Stromal cell of bone marrow (primary cell): ENCODE results near the gene SLCO3A1.

ENCODE experiments used
- DNase-seq: peaks from one replicate; pipeline ENCODE4 v3.0.0-alpha.2; 2012; ENCODE audit warnings: low read depth

The SLCO3A1 gene

DNA sequence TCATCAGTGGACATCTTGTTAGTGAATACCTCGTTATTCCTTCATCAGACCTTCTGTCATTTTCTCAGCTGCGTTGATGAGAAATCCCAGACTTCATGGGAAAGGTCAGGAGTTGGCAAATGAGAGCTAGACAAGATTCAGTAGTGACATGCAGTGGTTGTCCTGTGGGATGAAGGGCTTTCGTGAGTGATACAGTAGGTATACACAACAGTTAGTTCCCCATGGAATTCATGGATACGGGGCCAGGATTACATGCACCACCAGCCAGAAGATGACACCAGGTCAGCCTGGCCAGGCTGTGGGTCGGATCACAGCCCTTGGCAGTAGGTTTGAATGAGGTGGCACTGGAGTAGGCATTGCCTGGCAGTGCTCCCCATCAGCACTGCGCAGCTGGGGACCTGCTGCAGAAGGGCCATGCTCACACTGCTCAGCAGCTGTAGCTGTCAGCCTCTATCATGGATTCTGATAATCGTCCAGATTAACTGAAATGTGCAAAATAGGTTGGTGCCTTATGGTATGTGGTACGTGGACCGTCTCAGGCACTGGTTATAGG, 150.1 kb downstream of the SLCO3A1 start:
- DNase-seq, result no peak

DNA sequence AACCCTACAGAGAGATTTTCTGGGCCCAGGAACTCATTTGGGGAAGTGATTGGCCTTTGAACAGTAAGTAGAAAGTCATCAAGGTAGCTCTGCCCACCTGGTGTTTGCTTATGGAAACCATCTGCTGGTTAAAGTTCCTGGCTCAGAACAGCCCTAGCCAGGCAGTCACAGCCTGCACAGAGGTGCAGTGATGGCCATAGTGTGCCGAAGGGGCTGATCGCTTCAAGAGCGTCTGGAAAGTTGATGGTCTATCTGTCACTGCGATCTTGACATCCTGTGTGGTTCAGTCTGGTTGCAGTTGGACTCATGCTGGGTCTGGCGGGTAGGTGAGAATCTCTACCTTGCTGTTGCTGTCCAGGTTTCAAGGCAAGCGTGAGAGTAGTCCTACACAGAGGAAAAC, 151.6 kb downstream of the SLCO3A1 start:
- DNase-seq, result no peak

DNA sequence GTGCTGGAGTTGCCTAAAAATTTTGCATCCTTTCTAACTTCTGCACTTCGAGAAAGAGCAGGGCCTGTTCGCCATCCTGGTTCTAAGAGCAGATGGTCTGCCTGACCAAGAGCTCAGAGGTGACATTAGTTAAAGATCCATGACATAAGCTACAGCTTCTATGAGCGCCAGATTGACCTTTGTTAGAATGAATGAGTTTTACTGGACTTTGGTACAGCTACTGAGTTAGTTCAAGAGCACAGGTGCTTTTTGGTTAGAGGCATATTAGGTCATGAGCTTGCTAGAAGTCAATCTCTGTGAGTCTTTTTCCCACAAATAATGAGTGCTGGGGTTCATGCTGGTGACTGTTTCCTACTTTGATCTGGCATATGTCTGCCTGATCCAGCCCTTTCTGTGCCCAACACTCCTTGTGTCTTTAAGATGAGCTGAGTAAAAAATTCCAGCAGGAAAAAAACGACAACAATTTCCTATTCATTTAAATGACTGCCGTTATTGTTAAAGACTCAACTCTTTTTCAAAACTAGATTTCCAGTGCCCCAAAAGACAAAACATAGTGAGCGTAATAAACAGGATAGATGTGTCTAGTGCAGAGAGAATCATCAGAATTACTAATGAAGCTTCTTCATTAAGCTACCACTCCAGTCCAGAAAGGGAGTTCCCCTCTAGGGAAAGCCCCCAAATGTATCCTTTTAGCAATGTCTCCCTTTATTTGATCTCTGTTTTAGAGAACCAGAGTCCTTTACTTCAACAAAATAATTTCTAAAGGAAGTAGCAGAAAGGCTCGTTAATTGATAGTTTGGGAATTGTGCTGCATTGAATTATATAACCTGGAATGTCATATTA, 152.9 kb downstream of the SLCO3A1 start:
- DNase-seq, result no peak

DNA sequence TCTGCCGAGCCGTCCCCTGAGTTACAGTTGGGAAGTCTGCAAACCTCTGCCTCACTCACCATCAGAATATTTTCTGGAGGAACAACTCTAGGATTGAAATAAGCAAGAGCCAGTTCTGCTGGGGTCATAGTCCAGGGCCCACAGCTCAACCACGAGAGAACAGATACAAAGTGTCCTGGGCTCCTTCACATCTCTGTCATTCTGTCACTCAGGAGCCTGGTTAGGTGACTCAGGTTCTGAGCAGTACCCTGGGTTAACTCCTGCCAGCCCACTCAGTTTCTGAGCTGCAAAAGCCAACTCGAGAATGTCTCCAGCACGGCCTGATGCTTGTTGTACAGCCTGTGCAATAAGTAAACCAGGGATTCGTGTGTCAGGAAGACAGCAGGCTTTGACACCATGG, 155.7 kb downstream of the SLCO3A1 start:
- DNase-seq, result no peak

DNA sequence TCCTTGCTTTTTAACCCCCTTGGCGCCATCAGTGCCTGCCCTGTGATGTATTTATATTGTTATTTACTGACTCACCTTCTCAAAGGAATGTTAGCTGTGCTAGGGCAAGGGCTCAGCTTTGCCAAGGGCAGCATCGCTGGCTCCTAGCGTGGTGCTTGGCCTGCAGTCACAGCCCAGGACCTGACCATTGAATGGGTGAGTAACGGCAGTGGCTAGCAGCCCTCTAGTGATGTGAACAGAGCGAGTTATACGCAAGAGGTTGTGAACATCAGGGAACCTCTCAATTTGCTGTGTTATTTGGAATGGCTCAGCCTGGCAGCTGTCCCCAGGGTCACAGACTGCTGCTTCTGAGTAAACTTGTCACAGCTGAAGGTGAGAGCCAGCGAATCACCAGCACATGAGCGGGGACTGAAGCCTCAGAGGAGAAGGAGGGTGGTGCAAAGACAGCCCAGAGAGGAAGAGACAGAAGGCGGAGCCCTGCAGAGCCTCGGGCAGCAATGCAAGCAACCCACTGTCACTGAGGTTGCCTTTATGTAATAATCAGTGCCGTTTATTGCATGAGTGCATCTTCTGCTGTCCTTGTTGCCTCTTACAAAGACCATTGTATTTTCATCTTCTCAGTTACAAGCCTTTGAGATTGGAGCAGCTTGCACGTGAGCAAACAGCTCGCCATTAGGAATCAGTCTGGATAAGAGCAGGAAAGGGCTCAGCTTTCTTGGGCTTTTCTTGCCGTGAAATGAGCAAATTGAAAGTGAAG, 158.3 kb downstream of the SLCO3A1 start:
- DNase-seq, result no peak

DNA sequence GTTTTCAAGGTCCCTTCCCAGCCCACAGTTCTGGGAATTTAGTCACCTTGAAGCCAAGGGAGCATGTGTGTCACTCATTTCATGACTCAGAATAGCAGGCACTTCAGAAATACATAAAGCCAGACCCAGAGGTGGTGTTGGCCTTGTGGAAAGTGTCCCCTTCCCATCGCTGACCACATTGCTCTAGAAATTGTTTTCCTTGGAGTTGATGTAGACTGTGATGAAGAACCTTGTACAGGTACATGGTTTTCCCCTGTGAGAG, 158.8 kb downstream of the SLCO3A1 start:
- no peak for DNase-seq

DNA sequence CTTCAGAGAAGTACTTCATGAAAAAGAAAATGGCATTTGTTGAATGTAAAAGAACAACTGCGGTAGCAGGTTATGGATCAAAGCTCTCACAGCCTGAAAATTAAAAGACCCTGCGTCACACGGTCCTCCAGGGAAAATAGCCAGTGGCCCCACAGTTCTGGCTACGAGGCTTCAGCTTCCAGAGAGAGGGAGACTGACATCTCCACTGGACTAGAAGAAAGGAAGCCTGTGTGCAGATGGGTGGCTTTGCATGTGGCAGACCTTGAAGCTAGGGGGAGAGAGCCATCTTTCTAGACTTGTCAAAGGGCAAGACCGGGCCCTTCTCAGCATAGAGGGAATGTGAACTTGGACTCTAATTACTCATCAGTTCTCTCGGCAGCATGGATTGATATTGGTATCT, 159.4 kb downstream of the SLCO3A1 start:
- no peak for DNase-seq

DNA sequence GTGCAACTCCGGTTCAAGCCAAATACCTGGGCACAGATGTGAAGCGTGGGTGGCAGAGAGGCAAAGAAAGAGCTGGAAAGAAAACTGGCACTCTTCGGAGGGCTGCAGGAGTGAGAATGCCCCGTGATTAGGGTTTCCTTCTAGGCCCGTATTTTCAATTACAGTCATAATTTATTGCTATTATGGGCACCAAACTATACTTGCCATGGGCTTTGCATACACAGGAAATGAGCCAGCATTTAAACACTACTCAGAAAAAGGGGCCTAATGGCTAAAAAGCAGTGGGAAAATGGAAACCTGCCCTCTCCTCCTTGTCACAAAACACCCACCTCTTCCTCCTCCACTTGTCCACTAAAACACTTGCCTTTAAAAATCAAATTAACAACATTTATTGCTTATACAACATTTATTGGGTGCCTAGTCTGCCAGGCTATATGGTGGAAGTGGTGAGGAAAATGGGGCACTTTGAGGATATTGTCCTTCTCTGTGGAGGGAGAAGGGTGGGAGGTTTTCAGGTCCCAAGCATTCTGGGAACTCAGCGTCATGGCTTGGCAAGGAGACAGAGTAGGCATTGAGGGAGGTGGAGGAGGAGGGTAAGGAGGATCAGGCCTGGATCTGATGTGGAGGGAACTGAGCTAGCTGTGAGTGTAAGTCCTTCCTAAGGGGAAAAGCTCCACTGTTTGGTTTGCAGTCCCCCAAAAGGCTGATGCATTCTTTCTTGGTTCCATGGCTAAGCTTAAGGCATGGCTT, 160.9 kb downstream of the SLCO3A1 start:
- DNase-seq, result no peak

DNA sequence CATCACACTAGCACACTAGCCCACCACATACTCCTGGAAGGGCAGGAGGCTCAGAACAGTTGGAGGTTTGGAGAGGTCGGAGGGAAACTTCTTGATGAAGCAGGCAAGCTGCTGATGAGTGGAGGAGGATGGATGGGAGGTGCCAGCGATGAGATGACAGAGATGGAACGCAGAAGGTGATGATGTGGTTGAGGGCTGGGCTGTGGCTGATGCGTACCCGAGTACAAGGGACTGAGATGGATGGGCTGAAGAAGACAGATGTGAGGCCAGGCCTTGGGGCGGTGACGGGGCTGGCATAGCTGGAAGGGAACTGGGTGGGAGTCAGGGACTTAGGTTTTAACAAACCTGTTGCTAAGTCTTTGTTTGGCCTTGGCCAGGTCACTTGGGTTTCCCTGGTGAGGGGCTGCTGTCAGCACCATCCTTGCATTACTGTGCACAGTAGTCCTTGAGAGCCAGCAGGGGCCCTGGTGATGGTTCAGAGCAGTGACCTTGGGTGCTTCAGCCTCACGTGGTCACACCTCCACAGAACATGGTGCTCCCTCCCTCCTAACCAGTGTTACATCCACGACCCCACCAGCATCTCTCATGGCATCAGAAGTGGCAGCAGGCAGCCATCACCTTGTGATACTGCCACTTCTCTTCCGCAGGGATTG, 164.5 kb downstream of the SLCO3A1 start:
- no peak for DNase-seq

DNA sequence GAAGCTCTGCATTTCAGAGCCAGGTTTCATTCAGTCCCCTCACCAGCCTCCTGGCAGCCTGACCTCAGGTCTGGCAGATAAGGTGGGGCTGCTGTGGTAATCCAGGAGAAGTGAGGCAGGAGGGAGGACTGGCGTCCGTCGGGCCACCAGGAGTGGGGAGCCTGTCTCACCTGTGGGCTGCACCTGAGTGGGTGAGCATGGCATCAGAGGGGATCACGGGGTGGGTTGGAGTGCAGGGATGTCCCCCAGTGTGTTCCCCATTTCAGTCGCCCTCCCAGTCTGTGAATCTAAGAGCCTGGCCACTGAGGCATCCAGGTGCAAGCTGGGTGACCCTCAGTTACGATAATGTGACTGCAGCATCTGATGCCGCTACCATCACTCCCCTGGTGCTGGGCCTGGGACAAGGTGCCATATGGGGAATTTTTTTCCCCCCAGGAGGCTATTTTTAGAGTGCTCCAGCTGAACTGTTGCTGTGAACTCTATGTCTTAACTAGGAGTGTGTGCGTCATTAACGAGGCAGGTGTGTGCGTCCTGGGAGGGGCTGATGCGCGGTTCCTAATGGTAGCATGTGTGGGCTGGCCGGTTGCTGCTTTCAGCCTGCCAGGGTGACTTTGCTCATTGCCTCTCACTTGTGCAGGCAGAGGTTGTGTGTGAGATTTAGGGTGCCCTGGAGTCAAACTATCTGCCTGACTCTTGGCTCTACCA, 165.2 kb downstream of the SLCO3A1 start:
- no peak for DNase-seq

DNA sequence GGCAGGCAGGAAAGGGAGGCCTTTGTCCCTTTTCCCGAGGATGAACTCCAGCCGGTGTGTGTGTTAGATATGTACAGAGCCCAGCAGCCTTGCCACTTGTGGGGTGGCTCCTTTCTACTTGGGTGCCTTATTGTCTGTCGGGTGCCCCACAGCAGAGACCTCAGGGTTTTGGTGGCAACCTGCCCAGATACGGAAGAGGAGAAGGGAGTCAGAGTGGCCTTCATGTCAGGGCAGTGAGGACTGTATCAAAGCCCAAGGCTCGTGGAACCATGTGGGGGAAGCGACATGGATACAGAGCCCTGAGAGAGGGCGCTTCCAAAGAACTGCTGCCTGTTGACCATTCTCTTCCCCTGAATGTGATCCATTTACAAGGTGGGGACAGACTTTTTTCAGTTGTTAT, 166.2 kb downstream of the SLCO3A1 start:
- no peak for DNase-seq

DNA sequence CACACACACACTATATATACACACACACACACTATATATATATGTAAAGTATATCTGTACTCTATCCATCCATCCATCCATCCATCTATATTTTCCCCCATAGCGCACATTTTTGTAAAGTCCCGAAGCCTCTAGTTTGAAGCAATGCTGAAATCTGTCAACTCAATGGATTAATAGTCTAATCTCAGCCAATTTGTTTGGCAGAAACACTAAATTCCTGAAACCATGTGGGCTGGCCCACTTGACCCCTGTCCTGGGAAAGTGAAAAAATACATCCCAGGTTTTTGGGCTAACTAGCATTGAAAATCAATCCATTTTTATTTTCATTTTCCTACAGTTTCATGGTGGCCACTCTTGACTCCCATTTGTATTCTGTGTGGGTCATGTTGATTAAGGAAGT, 166.7 kb downstream of the SLCO3A1 start:
- no peak for DNase-seq

DNA sequence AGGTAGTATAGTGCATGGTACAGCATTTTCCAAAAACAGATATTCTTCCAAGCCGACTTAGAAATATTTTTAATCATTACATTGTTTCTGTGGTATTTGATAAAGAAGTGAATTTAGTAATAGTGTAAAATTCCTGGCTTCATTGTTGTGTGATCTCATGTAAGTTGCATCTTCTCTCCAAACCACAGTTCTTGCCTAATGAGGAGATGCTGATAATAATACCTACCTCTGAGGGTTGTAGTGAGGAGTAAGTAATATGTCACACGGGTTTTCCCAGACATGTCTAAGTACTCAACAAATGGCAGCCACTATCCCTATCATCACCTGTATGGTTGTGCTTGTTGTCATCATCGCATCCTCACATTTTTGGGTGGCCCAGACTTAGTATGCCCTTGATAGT, 167.3 kb downstream of the SLCO3A1 start:
- no peak for DNase-seq

DNA sequence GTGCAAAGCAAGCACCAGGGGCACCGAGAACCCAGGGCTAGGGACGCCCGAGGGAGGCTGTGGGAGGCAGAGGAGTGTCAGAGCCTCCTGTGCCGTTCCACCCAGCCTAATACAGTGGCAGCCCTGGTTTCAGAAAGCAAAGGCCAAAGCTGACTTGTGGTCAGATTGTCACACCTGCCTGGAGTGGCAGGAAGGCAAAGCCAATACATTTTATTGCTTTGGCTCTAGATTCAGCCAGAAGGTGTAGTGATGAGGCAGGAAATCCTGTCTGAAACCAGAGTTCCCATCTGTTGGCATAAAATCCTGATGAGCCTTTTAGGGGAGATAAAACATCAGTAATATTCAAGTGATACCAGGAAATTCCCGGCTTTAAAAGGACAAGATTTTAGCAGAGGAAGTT, 168.3 kb downstream of the SLCO3A1 start:
- no peak for DNase-seq

DNA sequence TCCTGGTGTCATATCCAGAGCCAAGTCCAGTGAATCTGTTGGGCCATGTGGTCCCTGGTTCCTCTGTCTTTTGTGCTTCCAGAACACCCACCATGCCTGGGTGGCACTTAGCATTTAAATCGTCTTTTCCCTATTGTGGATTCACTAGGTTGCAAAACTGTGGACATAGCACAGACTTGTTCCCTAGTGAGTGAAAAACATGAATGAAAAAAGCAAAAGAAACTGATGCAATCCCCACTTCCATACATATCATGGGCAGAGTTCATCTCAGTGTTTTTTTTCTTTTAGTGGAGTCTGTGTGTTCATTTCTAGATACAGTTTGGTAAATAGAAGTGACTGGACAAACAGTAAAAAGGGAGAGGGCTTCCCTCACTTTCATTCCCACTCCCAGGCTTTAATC, 170.5 kb downstream of the SLCO3A1 start:
- DNase-seq, result no peak

DNA sequence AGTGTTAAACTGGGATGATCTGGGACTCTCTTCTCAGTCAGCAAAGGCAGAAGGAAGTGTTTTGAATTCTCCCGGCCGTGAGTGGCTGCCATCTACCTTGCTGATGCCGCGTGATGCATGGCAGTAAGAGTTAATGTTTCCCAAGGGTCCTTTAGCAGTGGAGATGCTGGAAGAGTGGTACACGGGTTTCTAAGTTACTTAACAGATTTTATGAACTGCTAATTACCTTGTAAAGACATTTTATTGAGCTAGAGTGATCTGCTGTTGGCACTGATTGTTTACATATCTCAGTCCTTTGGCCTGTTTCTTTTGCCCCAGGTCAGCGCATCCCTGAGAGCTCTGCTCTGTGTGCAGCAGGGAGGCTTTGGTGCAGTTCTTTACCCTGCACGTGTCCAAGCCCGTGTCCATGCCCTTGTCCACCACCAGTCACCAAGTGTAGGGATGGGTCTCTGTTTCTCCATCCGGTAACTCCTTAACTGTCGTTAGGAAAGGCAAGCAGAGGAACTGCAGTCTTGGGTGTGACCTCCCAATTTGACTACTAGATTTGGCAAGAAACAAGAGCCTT, 172.3 kb downstream of the SLCO3A1 start:
- DNase-seq, result no peak

DNA sequence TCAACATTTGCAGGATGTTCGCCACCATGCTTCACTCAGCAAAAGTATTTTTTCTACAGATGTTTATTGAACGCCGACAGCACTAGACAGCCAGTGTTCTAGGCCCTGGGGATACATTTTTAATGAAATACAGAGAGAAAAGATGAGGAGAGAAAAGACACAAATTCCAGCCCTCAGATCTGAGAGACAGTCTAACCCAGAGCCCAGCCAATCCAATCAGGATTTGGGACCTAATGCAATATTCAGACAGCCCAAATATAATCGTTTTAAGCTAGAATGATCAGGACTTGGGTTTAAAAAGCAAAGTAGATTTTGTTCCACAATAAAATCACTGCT, 174.8 kb downstream of the SLCO3A1 start:
- no peak for DNase-seq

DNA sequence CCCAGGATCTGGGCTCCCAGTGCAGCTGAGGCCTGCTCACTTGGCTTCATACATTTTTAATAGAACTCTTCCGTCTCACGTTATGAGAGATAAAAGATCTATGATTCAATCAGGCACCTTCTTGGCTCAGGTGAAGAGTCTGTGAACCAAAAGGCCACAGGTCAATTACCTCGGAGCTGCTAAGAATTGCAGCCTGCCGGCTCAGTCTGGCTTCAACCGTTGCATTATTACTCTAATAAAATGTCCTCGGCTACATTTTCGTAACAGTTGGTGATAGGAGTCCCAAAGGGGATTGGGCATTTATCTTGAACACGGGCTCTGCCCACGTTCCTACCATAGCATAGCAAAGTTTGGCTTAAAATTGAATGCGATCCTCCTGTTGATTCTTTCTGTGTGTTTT, 176.3 kb downstream of the SLCO3A1 start:
- no peak for DNase-seq

DNA sequence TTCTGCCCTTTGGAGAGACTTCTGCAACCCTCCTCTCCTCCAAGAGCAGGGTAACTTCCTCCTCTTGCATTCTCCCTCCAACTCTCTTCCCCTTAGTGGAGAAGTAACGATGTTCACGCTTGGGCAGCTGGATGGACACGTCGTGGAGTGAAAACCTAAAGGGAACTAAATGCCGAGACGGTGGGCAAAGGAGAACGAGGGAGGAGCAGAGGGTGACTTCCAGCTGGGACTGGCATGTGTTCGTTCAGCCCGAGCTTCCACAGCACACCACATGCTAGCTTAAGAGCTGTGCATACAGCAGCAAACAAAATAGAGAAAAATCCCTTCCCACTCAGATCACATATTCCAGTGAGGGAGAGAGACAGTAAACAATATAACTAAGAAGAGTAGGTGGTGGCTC, 179.8 kb downstream of the SLCO3A1 start:
- DNase-seq, result no peak

DNA sequence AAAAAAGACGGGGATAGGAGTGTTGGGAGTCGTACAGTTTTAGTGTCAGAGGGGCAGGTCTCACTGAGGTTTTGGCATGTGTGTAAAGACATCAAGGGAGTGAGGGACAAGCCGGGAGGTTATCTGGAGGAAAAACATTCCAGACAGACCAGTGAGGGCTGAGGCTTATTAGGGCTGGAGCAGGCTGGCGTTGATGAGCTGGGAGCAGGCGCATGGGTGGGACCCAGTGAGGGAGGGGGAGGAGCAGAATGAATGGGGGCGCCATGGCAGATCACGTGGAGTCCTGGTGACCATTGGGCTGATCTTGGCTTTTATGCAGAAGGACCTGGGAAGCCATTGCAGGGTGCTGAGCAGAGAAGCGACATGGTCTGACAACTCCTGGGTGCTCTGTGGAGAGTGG, 180.2 kb downstream of the SLCO3A1 start:
- no peak for DNase-seq

DNA sequence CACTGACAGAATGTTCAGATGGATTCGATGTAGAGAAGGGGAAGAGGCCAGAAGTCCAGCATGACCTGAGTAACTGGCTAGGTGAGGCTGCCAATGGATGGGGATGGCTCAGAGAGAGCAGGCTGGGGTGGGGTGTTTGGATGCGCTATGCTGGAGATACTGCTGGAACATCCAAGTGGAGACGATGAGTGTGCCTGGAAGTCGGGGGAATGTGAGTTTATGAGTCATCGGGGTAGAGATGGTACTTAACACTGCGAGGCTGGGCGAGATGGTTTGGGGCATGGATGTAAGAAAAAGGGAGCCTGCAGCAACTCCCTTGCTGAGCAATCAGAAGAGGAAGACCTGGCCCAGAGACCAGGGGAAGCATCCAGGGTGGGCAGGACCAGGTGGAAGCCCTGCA, 180.7 kb downstream of the SLCO3A1 start:
- no peak for DNase-seq

DNA sequence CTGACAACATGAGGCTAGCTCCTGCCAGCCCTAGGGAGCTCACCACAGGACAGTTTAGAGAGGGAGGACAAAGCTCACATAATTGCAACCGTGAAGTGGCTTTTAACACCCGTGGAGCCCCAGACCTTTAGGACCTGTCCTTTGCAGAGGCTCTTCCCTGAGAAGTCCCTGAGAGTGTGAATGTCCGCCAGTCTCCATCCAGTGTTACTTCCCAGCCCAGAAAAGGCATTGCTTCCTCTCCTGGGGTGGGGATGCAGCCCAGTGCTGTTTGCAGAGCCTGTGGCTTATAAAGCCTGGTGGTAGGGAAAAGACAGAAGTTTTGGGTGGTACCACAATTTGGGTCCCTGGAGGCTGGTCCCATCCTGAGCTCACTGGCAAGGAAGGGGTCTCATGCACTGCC, 182.0 kb downstream of the SLCO3A1 start:
- no peak for DNase-seq
